Panc1 (cell line): Measurements from ENCODE around the gene NAGPA. TPM values are rescaled to one million over a fixed set of nuclear protein-coding genes. Genes with fewer than 3 reads are reported as not detected.

Source experiments
- ATAC-seq: fragments of 200-7000 bp; cut with Tn5 transposase; 2 replicates; pipeline ENCODE4 v1.9.1; 2020; ENCODE audit warnings: mild to moderate bottlenecking, moderate library complexity
- BruUV-seq: library from RNA; stranded (reverse); fragments of 400-500 nt; replicated peaks from 2 replicates; lab custom pipeline; 2021; lab: Mats Ljungman, UMichigan
- CTCF ChIA-PET: fragments of 300-600 bp; sonication (Branson Sonifier 250); formaldehyde crosslinking; loops from one replicate; lab custom pipeline; 2022; ENCODE audit warnings: antibody characterized with exemption; lab: Charles Lee
- POLR2A ChIA-PET: fragments of 300-600 bp; sonication (Branson Sonifier 250); formaldehyde crosslinking; loops from one replicate; lab custom pipeline; 2022; ENCODE audit warnings: antibody characterized with exemption; lab: Charles Lee
- DNase-seq: peaks from one replicate; pipeline ENCODE4 v3.0.0-alpha.2; 2010; ENCODE audit warnings: low read depth, low spot score
- H3K27ac ChIP-seq: 2 replicates; pipeline ENCODE4 v1.5.1; 2011; ENCODE audit warnings: mild to moderate bottlenecking, low read length, inconsistent platforms
- H3K27me3 ChIP-seq: fragments of 200-500 bp; sonication (Bioruptor generic); 2 replicates; pipeline ENCODE4 v1.6.0; 2014; ENCODE audit warnings: low read length, inconsistent platforms; ENCODE audit not compliant: control insufficient read depth, insufficient read depth
- H3K36me3 ChIP-seq: fragments of 200-500 bp; sonication (Bioruptor generic); 2 replicates; pipeline ENCODE4 v1.5.1; 2014; ENCODE audit warnings: inconsistent platforms, mild to moderate bottlenecking, low read length, moderate library complexity; ENCODE audit not compliant: control insufficient read depth, insufficient read depth
- H3K4me1 ChIP-seq: 2 replicates; pipeline ENCODE4 v1.5.1; 2011; ENCODE audit warnings: inconsistent platforms, mild to moderate bottlenecking, low read length, moderate library complexity; ENCODE audit not compliant: control insufficient read depth, insufficient read depth
- H3K4me3 ChIP-seq, 2 experiments: 2 replicates each; pipeline ENCODE4 v1.5.1; 2011 to 2012; ENCODE audit warnings: low read depth in 2 of 2, low read length in 2 of 2, mild to moderate bottlenecking in 2 of 2, inconsistent platforms in 1 of 2, moderate library complexity in 1 of 2
- H3K9me3 ChIP-seq: fragments of 200-500 bp; sonication (Bioruptor generic); 2 replicates; pipeline ENCODE4 v1.5.1; 2014; ENCODE audit warnings: low read depth, mild to moderate bottlenecking, inconsistent platforms, low read length, moderate library complexity; ENCODE audit not compliant: control insufficient read depth, insufficient read depth
- POLR2AphosphoS5 ChIP-seq: IDR thresholded peaks from 2 replicates; pipeline ENCODE4 v1.6.1; 2012; ENCODE audit warnings: mild to moderate bottlenecking, low read depth, low read length, moderate library complexity
- REST ChIP-seq, 2 experiments: IDR thresholded peaks; 2 replicates each; pipeline ENCODE4 v1.6.1; 2011 to 2012; ENCODE audit warnings: low read depth in 2 of 2, control low read depth in 1 of 2, low read length in 1 of 2, mild to moderate bottlenecking in 1 of 2, moderate library complexity in 1 of 2; ENCODE audit not compliant: insufficient read depth in 1 of 2
- SIN3A ChIP-seq: IDR thresholded peaks from 2 replicates; pipeline ENCODE4 v1.6.1; 2012; ENCODE audit warnings: low read depth, mild to moderate bottlenecking, low read length, moderate library complexity, borderline replicate concordance; ENCODE audit not compliant: insufficient read depth
- TCF7L2 ChIP-seq: IDR thresholded peaks from 2 replicates; pipeline ENCODE4 v1.6.1; 2011; ENCODE audit warnings: mild to moderate bottlenecking, low read depth, low read length, inconsistent platforms
- in situ Hi-C: cut with HindIII; loops from 2 replicates; pipeline ENCODE4 v1.10.0; 2016; ENCODE audit warnings: low sequenced_read_pairs, low pct_unique_long_range_greater_than_20kb
- intact Hi-C: fragments of 100-400 bp; cut with micrococcal nuclease; formaldehyde crosslinking; loops from one replicate; pipeline ENCODE4 v1.10.0; 2022; ENCODE audit not compliant: unreplicated experiment
- total RNA-seq: library from RNA; stranded (reverse); gene quantifications from one replicate; pipeline ENCODE4 v1.2.1, GENCODE V29; 2021; ENCODE audit not compliant: unreplicated experiment
- TF ChIP-seq, protein P1 (sequence below): fragments of 450-650 bp; IDR thresholded peaks from 2 replicates; pipeline ENCODE4 v1.5.1; 2017; ENCODE audit warnings: mild to moderate bottlenecking

Gene NAGPA
- total RNA-seq, 1 experiment from 2014 or later, result 19.2 TPM

DNA sequence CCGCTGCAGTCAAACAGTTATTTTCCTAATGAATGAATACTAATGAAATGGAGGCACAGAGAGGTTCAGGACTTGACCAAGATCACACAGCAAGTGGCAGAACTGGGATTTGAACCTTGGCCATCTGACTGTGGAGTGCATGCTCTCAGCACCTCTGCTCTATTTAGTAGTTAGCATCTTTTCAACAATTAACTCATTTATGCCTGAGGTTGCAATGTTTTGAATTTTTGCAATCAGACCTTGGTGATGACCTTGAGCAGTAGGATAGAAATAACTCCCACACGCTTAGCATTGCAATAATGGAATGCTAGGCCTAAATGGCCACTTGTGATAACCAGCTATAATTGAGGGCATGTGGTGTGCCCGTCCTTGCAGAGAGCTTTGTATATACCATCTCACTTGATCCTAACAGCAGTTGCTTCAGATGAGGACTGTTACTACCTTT, 31.0 kb downstream of the NAGPA start:
- DNase-seq, result no peak
- ChIA-PET CTCF (no interaction called here), POLR2A (no interaction called here)
- Histone ChIP-seq H3K27me3 (no peaks in the 10 kb centered on the region), H3K9me3 (no peaks in the 10 kb centered on the region), H3K27ac (no peak overlapping the region), H3K4me1 (no peaks in the 10 kb centered on the region), H3K4me3 (no peak overlapping the region), H3K36me3 (no peaks in the 10 kb centered on the region)
- BruUV-seq, result no TSS peak
- in situ Hi-C loops, result no loop called here
- ATAC-seq, result 0 out of 2 replicates have a peak, but pooled peaks have one; percentile 10
- TF ChIP-seq TCF7L2, result no peak
- TF ChIP-seq REST (IDR thresholded peaks at IDR 0.05; ENCODE audit: insufficient read depth in 1 of 2, low read depth in 2 of 2, low read length in 1 of 2), result no peak
- TF ChIP-seq POLR2AphosphoS5, result no peak
- TF ChIP-seq, protein P1, sequence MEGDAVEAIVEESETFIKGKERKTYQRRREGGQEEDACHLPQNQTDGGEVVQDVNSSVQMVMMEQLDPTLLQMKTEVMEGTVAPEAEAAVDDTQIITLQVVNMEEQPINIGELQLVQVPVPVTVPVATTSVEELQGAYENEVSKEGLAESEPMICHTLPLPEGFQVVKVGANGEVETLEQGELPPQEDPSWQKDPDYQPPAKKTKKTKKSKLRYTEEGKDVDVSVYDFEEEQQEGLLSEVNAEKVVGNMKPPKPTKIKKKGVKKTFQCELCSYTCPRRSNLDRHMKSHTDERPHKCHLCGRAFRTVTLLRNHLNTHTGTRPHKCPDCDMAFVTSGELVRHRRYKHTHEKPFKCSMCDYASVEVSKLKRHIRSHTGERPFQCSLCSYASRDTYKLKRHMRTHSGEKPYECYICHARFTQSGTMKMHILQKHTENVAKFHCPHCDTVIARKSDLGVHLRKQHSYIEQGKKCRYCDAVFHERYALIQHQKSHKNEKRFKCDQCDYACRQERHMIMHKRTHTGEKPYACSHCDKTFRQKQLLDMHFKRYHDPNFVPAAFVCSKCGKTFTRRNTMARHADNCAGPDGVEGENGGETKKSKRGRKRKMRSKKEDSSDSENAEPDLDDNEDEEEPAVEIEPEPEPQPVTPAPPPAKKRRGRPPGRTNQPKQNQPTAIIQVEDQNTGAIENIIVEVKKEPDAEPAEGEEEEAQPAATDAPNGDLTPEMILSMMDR, result no peak
- TF ChIP-seq SIN3A, result no peak
- intact Hi-C loops, result no loop called here

- H3K27ac ChIP-seq, result no peak overlapping the region
Measured at GRCh38 chr16:5001986-5002385, 31.7 kb downstream of the NAGPA start.

More at GRCh38 chr16:5001986-5002385, 31.7 kb downstream of the NAGPA start:
- CTCF ChIA-PET, result no interaction called here
- Histone ChIP-seq H3K4me1 (no peaks in the 10 kb centered on the region), H3K9me3 (no peaks in the 10 kb centered on the region), H3K36me3 (no peaks in the 10 kb centered on the region), H3K27me3 (no peaks in the 10 kb centered on the region), H3K4me3 (no peak overlapping the region)
- intact Hi-C loops (no loop called here), in situ Hi-C loops (no loop called here)
- DNase-seq (no peak), ATAC-seq (no peak)
- TF ChIP-seq, protein P1, result no peak
- TF ChIP-seq POLR2AphosphoS5 (no peak), TCF7L2 (no peak), REST (IDR thresholded peaks at IDR 0.05; ENCODE audit: insufficient read depth in 1 of 2, low read depth in 2 of 2, low read length in 1 of 2) (no peak), SIN3A (no peak)
- POLR2A ChIA-PET, result no interaction called here
- BruUV-seq, result no TSS peak
